ENCODE measurements around the gene MBNL1.
"Not testable (repeated sequence)": the region's sequence is repeated elsewhere in the genome, so short reads cannot be mapped to it uniquely, and the experiment has no call there.

Gene MBNL1

DNA sequence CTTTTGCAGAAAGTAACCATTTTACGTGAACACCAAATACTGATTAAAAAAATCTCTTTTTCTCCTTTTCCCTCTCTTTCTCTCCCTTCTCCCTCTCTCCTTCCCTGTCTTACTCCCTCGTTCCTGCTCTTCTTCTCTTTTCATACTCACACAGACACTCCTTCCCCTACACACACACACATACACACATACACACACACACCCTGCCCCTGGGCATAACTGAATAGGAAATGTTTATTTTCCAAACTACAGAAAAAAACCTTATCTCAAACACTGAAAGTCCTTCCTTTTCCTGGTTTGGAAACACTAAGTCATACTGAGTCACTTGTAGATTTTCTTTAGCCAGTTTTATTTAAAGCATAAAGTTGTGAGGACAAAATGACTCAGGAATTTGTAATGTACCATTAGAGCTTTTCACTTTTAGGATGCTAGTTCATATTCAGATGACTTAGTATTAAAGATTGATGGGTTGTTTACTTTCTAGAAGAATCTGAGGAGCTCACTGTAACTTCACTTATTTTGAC is 62.4 kb downstream of the MBNL1 start:
- Mint-ChIP-seq H3K27ac (peak overlapping the region; percentile 26), H3K4me3 (no peak overlapping the region), H3K9me3 (no peaks in the 10 kb centered on the region), H3K4me1 (peaks cover 83% of the 10 kb centered on the region), H3K27me3 (no peaks in the 10 kb centered on the region), H3K36me3 (peaks cover 58% of the 10 kb centered on the region)
- no peak for DNase-seq
- CTCF ChIA-PET, result no interaction called here

DNA sequence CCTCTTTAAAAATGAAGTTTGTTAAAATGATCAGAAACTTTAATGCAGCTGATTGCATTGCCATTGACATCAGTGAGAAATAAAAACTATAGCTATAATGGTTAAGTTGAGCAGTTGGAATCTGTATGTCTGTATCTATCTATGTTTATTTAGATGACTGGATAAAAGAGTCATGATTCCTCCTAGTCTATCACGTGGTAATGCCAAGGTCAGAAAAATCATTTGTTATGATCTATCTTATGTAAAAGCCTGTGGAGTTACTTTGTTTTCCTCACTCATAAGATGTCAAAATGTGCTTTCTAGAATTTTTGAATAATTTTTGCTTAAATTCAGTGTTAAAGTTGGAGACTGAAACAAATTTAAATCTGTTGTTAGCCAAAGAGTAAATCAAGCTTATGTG is 63.3 kb downstream of the MBNL1 start:
- H3K27me3 Mint-ChIP-seq, result no peaks in the 10 kb centered on the region
- H3K4me1 Mint-ChIP-seq, result peaks cover 78% of the 10 kb centered on the region
- no peak overlapping the region for H3K27ac Mint-ChIP-seq
- DNase-seq, result no peak
- H3K9me3 Mint-ChIP-seq, result no peaks in the 10 kb centered on the region
- peaks cover 55% of the 10 kb centered on the region for H3K36me3 Mint-ChIP-seq
- H3K4me3 Mint-ChIP-seq, result no peak overlapping the region
- CTCF ChIA-PET, result interaction anchor here (0.8 kb wide), 1 partner anchor 31 kb away, joined by 3 read pairs; no protein-coding TSS in a partner anchor

DNA sequence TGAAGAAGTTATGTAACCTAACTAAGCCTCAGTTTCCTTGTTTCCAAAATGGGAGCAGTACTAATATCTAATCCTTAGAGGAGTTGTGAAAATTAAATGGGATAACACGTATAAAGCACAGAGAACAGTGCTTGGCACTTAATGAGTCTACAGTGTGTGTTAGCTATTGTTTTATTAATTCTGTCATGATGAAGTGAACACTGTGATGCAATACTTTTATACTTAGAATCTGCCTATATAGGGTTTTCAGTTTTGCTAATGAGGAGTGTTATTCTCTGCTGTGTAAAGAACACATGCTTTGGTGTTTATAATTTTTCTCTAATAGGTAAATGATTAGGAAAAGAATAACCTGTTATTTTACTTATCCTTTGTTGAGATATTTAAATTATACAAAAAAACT is 65.2 kb downstream of the MBNL1 start:
- Mint-ChIP-seq H3K9me3 (no peaks in the 10 kb centered on the region), H3K4me3 (no peak overlapping the region), H3K4me1 (peaks cover 78% of the 10 kb centered on the region), H3K27ac (no peak overlapping the region), H3K27me3 (no peaks in the 10 kb centered on the region), H3K36me3 (peaks cover 58% of the 10 kb centered on the region)
- CTCF ChIA-PET, result interaction anchor here (0.6 kb wide), 1 partner anchor 263 kb away, joined by 3 read pairs; no protein-coding TSS in a partner anchor
- DNase-seq, result no peak

DNA sequence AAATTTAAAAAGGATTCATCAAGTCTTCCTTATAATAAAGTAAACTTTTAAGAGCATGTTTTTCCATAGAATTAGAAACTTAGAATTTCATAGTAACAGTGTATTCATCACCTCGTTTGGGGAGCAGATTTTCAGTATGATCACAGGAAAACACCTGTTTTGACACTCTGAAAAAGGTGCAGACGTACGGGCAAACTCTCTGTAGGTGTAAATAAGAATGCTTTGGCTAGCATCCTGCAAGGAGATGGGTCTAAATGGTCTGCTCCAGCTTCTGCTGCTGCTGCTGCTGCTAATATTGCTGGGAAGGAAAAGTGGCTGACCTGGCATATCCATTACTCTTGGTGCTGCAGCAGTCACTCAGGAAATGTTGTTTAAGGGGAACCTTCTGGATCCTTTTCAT is 66.0 kb downstream of the MBNL1 start:
- H3K36me3 Mint-ChIP-seq, result peaks cover 60% of the 10 kb centered on the region
- CTCF ChIA-PET, result interaction anchor here (0.6 to 0.9 kb wide), 2 partner anchors 262 to 1561 kb away, joined by 3 read pairs; no protein-coding TSS in a partner anchor
- peaks cover 74% of the 10 kb centered on the region for H3K4me1 Mint-ChIP-seq
- H3K27ac Mint-ChIP-seq, result peak overlapping the region; percentile 67
- H3K4me3 Mint-ChIP-seq, result no peak overlapping the region
- DNase-seq, result no peak
- no peaks in the 10 kb centered on the region for H3K9me3 Mint-ChIP-seq
- H3K27me3 Mint-ChIP-seq, result no peaks in the 10 kb centered on the region

DNA sequence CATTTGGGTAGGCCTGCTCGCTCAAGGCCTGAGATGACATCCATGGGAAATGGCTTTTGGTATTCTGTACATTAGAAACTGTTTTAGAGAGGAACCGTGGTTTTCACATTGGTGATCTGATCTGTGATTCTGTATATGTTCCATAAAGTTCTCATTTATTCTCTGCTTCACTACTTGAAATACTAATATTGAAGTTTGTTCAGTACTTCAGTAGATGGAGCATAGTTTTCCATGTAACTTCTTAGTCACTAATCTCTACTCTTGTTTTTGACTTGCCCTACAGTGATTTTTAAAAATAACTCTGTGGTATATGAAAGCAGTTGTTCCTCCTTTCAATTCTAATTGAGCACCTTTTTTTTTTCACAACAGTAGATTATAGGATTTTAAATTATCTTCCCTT is 66.5 kb downstream of the MBNL1 start:
- H3K9me3 Mint-ChIP-seq, result no peaks in the 10 kb centered on the region
- DNase-seq, result no peak
- H3K4me3 Mint-ChIP-seq, result no peak overlapping the region
- peak overlapping the region; percentile 67 for H3K27ac Mint-ChIP-seq
- no peaks in the 10 kb centered on the region for H3K27me3 Mint-ChIP-seq
- H3K4me1 Mint-ChIP-seq, result peaks cover 73% of the 10 kb centered on the region
- peaks cover 62% of the 10 kb centered on the region for H3K36me3 Mint-ChIP-seq
- CTCF ChIA-PET, result interaction anchor here (0.9 kb wide), 1 partner anchor 1561 kb away, joined by 3 read pairs; no protein-coding TSS in a partner anchor

DNA sequence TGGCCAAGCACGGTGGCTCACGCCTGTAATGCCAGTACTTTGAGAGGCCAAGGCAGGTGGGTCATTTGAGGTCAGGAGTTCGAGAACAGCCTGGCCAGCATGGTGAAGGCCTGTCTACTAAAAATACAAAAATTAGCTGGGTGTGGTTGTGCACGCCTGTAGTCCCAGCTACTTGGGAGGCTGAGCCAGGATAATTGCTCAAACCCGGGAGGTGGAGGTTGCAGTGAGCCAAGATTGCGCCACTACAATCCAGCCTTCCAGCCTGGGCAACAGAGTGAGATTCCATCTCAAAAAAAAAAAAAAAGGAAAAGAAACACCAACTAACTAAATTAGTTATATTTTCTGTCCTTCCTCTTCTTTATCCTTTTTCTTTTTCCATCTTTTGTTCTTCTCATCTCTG is 68.6 kb downstream of the MBNL1 start:
- H3K4me3 Mint-ChIP-seq, H3K27me3 Mint-ChIP-seq, H3K27ac Mint-ChIP-seq, H3K9me3 Mint-ChIP-seq, DNase-seq, CTCF ChIA-PET: not testable (repeated sequence)
- peaks cover 59% of the 10 kb centered on the region for H3K36me3 Mint-ChIP-seq
- H3K4me1 Mint-ChIP-seq, result peaks cover 62% of the 10 kb centered on the region

GRCh38 chr3:152338159-152338720 is 69.5 kb downstream of the MBNL1 start:
- CTCF ChIA-PET, result no interaction called here

GRCh38 chr3:152339881-152340505 is 71.3 kb downstream of the MBNL1 start:
- no peak for DNase-seq
- CTCF ChIA-PET, result interaction anchor here (0.7 kb wide), 1 partner anchor 34 kb away, joined by 3 read pairs; no protein-coding TSS in a partner anchor
- Mint-ChIP-seq H3K4me1 (peaks cover 50% of the 10 kb centered on the region), H3K27ac (no peak overlapping the region), H3K36me3 (peaks cover 64% of the 10 kb centered on the region), H3K4me3 (no peak overlapping the region), H3K9me3 (no peaks in the 10 kb centered on the region), H3K27me3 (no peaks in the 10 kb centered on the region)

More at GRCh38 chr3:152338159-152338720, 69.5 kb downstream of the MBNL1 start:
- Mint-ChIP-seq H3K27me3 (no peaks in the 10 kb centered on the region), H3K27ac (peak overlapping the region; percentile 21), H3K4me3 (no peak overlapping the region), H3K4me1 (peaks cover 60% of the 10 kb centered on the region), H3K36me3 (peaks cover 61% of the 10 kb centered on the region), H3K9me3 (no peaks in the 10 kb centered on the region)
- no peak for DNase-seq

- Mint-ChIP-seq H3K27ac (no peak overlapping the region), H3K4me3 (no peak overlapping the region), H3K4me1 (peaks cover 22% of the 10 kb centered on the region), H3K36me3 (peaks cover 46% of the 10 kb centered on the region), H3K27me3 (no peaks in the 10 kb centered on the region), H3K9me3 (no peaks in the 10 kb centered on the region)
- CTCF ChIA-PET, result no interaction called here
- DNase-seq, result no peak
These were observed 76.5 kb downstream of the MBNL1 start for GRCh38 chr3:152345233-152345632.

DNA sequence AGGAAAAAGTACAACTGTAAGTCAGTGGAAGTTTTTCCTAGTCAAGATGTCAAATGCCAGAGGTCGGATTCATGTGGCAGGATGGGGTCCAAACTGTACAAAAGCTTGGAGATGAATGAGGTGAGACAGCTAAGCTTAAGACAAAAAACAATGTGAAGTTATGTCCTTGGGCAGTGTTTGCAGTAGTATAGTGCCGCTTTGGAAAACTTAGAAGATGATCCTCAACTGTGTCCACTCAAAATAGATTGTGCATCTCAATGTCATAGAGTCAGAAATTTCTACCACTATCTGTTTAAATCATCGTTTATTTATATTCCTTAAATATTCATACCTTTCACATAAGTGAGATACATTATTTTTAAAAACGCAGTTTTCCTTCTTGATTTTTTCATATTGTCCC is 77.3 kb downstream of the MBNL1 start:
- Mint-ChIP-seq H3K27me3 (no peaks in the 10 kb centered on the region), H3K9me3 (no peaks in the 10 kb centered on the region), H3K4me1 (peaks cover 22% of the 10 kb centered on the region), H3K4me3 (no peak overlapping the region), H3K27ac (no peak overlapping the region), H3K36me3 (peaks cover 44% of the 10 kb centered on the region)
- DNase-seq, result no peak
- CTCF ChIA-PET, result no interaction called here

DNA sequence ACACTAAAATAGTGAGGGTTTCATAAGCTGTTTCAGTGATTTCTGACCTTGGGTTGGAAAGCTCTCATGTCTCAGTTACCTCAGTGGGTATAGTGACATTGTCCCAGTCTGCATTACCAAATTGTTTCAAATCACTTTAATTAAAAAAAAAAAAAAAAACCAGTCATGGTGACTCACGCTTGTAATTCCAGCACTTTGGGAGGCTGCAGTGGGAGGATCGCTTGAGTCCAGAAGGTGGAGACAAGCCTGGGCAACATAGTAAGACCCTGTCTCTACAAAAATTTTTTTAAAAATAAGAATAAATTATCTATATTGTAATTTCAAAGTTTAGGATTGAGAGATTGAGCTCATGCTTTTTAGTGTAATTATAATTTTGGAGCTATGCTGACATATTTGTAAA is 78.0 kb downstream of the MBNL1 start:
- peaks cover 25% of the 10 kb centered on the region for H3K4me1 Mint-ChIP-seq
- H3K36me3 Mint-ChIP-seq, result peaks cover 45% of the 10 kb centered on the region
- no peak overlapping the region for H3K27ac Mint-ChIP-seq
- H3K4me3 Mint-ChIP-seq, result no peak overlapping the region
- no peaks in the 10 kb centered on the region for H3K9me3 Mint-ChIP-seq
- CTCF ChIA-PET, result interaction anchor here (0.7 kb wide), 1 partner anchor 8 kb away, joined by 3 read pairs; no protein-coding TSS in a partner anchor
- H3K27me3 Mint-ChIP-seq, result no peaks in the 10 kb centered on the region
- DNase-seq, result no peak

DNA sequence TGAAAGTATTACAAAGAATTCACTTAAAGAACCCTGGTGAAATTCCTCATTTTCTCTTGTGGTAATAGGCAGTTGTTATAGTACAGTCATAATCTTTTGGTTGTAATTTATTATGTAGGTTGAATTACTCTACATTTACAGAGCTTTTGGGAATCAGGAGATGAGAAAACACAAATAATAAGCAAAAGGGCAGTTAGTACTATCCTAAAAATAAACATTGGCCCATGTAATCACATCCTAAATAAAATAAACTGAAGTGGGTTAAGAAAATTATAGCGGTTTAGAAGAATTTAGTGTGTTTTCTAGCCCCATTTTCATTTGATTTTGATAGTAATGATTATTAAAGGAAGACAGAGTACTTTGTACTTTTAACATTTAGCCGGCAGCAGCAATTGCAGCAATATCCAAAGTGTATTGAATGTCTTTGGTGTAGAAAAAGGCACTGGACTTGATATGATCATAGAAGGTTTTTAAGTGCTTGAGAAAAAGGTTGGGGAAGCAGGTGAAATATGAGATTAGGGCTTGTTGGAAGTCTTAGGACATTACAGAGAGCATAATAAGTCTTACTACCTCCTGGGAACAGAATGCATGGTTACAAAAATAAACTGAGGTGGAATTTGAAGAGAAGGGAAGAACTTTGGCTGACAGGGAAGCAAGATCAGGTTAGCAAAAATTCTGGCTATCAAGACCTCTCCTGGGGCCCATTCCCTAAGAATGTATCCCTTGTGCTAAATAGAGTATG is 79.9 kb downstream of the MBNL1 start:
- CTCF ChIA-PET, result no interaction called here
- Mint-ChIP-seq H3K27ac (no peak overlapping the region), H3K27me3 (no peaks in the 10 kb centered on the region), H3K4me3 (no peak overlapping the region), H3K4me1 (peaks cover 21% of the 10 kb centered on the region), H3K36me3 (peaks cover 43% of the 10 kb centered on the region), H3K9me3 (no peaks in the 10 kb centered on the region)
- no peak for DNase-seq

DNA sequence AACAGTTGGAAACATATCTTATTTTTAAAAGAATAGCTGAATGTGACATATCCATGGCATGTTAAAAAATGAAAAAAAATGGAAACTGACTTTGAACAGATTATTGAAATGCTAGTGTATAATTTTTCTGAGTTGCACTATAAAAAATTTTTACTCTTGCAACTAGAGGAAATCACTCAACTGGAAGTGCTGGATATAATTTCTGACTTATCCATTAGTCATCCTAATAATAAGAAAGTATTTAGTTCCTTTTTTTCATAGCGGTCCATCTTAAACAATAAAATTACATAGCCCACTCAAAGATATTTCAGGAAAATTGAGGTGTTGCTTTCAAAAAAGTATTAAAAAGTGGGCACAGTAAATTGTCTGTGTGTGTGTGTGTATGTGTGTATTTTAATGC is 80.7 kb downstream of the MBNL1 start:
- CTCF ChIA-PET, result no interaction called here
- Mint-ChIP-seq H3K27ac (no peak overlapping the region), H3K9me3 (no peaks in the 10 kb centered on the region), H3K4me3 (no peak overlapping the region), H3K36me3 (peaks cover 42% of the 10 kb centered on the region), H3K4me1 (peaks cover 23% of the 10 kb centered on the region), H3K27me3 (no peaks in the 10 kb centered on the region)
- no peak for DNase-seq

DNA sequence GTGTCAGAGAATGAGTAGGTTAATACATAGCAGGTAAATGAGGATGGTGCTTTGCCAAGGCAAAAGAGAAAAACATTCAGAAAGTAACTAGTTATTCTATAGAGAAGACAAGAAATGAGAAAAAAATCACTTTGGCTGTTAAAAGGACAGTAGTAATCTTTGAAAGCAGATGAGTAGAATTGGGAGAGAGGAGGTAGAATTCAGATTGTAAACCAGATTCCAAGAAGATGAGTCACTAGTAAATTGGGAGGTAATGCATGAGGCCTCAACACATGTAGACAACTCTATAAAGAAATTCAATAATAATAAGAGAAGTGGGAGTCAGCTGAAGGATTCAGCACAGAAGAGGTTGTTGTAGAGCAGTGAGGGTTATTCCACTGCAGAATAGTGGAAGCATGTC is 81.4 kb downstream of the MBNL1 start:
- H3K4me3 Mint-ChIP-seq, result no peak overlapping the region
- H3K9me3 Mint-ChIP-seq, result no peaks in the 10 kb centered on the region
- CTCF ChIA-PET, result no interaction called here
- H3K27ac Mint-ChIP-seq, result no peak overlapping the region
- DNase-seq, result no peak
- no peaks in the 10 kb centered on the region for H3K27me3 Mint-ChIP-seq
- H3K4me1 Mint-ChIP-seq, result peaks cover 21% of the 10 kb centered on the region
- peaks cover 41% of the 10 kb centered on the region for H3K36me3 Mint-ChIP-seq
